Measurements from ENCODE around the gene CDX1.
A peak's percentile ranks its signal among the peaks of the same experiment; 100 is the strongest.

The CDX1 gene

DNA sequence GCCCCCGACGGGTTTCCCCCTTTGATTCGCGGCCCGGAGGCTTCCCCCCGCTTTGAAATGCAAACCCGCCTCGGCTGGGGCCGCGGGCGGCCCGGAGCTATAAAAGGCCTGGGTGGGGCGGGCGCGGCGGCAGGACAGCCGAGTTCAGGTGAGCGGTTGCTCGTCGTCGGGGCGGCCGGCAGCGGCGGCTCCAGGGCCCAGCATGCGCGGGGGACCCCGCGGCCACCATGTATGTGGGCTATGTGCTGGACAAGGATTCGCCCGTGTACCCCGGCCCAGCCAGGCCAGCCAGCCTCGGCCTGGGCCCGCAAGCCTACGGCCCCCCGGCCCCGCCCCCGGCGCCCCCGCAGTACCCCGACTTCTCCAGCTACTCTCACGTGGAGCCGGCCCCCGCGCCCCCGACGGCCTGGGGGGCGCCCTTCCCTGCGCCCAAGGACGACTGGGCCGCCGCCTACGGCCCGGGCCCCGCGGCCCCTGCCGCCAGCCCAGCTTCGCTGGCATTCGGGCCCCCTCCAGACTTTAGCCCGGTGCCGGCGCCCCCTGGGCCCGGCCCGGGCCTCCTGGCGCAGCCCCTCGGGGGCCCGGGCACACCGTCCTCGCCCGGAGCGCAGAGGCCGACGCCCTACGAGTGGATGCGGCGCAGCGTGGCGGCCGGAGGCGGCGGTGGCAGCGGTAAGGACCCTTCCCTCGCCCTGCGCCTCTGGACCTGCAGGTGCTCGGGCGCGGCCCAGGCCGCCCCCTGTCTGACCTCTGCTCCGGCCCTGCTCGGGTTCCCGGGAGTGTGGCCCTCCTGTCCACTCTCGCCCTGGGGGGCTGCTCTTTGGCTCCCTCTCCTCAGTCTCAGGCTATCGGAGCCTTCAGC lies at the start of gene CDX1:
Gene CDX1 (plus strand): TSS at position 129 of the 862 bp plus-strand sequence. CDS start 99 bp downstream, at position 228.
- no peak for DNase-seq (ENCODE audit: low read depth in 1 of 2, low spot score in 1 of 2)

DNA sequence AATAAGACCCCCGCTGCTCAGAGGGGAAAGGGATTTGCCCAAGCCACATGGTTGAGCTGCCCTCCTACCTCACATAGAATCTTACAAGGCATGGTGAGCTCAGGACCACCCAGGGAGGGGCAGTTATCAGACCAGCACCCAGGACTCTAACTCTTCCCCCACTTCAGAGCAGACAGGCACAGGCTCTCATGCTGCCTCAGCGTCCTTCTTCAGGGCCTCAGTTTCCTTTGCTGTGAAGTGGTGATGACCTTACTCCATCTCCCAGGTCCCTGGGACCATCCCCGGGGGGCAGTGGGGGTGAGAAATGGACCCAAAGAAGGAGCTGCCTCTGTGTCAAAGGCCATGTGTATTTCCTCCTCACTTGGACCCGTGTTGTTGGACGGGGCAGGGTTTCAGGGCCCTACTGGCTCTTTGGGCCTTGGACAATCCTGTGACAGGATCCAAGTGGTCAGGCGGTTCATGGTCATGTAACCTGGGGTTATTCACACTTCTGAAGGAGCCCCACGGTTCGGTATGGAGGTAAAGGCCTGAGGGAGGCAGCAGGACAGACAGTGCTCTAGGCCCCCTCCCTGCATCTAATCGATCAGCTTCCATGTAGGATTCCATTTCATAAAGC lies 48.5 kb upstream of the CDX1 start:
- no peak for DNase-seq (ENCODE audit: low read depth in 1 of 2, low spot score in 1 of 2)

GRCh38 chr5:150118561-150119229 lies 47.9 kb upstream of the CDX1 start:
- no peak for DNase-seq (ENCODE audit: low read depth in 1 of 2, low spot score in 1 of 2)

DNA sequence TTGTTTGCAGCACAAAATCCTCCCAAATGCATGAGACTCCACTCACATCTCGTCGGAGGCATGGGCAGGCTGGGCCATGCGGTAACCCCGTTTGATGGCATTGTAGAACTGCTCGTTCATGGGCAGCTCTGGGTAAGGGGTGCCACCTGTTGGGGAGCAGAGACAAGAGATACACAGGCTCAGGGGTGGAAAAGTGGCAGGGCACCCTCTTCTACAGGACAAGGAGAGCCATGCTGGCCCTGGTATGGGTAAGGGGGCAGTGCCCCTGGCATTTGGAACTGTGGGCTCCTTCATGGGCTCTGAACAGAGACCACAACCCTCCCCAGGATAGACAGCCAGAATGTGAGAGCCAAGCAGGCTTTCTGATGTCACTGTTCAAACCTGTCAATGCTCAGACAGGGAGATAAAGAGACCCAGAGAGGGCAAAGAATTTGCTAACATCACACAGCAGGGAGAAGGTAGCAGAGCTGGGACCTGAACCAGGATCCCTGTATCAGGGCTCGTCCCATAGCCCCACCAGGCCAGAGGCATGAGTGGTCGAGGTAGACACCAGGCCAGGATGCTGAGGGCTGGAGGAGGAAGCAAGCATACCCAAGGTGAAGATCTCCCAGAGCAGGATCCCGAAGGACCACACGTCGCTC lies 47.0 kb upstream of the CDX1 start:
- DNase-seq (ENCODE audit: low read depth in 1 of 2, low spot score in 1 of 2), result no peak

GRCh38 chr5:150120062-150120441 lies 46.5 kb upstream of the CDX1 start:
- DNase-seq (ENCODE audit: low read depth in 1 of 2, low spot score in 1 of 2), result no peak

GRCh38 chr5:150120617-150121447 lies 45.7 kb upstream of the CDX1 start:
- no peak for DNase-seq (ENCODE audit: low read depth in 1 of 2, low spot score in 1 of 2)

- DNase-seq (ENCODE audit: low read depth in 1 of 2, low spot score in 1 of 2), result no peak
Observed at GRCh38 chr5:150121448-150122157, 45.0 kb upstream of the CDX1 start.

DNA sequence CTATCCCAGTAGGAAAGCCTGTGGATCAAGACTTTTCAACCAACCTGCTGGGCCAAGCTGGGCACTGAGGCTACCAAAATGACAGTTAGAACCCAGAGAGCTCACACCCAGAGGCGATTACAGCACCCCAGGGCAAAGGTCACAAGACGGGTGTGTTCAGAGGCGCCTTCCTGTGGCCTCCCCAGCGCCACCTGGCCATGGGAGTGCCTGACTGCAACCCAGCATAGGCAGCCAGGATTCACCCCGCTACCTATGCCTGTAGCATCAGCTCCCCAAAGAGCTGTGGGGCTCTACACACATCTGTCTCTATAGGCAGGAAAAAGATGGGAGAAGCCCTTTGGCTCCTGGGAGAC lies 44.4 kb upstream of the CDX1 start:
- no peak for DNase-seq (ENCODE audit: low read depth in 1 of 2, low spot score in 1 of 2)

GRCh38 chr5:150122536-150123481 lies 43.8 kb upstream of the CDX1 start:
- no peak for DNase-seq (ENCODE audit: low read depth in 1 of 2, low spot score in 1 of 2)

DNA sequence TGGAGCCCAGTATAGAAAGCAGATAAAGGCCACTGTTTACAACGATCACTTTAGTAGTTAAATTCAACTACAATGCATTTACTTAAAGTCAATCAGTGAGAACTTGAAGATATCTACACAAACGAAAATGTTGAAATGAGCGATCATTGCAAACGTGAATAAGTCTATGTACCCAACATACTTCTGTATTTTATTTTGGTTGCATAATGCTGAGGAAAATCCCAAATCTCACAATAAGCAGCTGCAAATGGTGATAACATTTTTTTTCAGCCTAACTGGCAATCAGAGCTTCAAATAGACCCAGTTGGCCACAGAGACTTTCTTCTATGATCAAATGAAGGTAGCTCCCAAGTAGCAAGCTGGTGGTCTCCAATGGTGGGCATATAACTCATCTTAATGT lies 43.0 kb upstream of the CDX1 start:
- DNase-seq (ENCODE audit: low read depth in 1 of 2, low spot score in 1 of 2), result no peak

- DNase-seq (ENCODE audit: low read depth in 1 of 2, low spot score in 1 of 2), result no peak
Observed at GRCh38 chr5:150124111-150124557, 42.4 kb upstream of the CDX1 start.

DNA sequence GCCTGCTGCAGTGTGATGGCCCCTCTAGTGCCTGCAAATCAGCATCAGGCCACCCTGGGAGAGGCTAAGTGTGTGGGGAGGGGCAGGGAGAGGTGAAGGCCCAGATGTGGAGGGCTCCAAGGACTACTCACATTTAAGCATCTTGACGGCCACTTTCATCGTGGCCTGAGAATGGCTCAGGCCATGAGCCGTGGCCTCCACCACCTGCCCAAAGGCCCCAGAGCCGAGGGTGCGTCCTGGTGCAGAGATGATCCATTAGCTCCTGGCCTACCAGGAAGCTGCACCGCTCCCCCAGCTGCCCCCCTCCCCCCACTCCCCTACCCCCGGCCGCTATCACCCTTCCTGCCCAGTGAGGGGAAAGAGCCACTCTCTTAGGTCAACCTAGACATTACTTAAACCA lies 42.0 kb upstream of the CDX1 start:
- DNase-seq (ENCODE audit: low read depth in 1 of 2, low spot score in 1 of 2), result no peak

DNA sequence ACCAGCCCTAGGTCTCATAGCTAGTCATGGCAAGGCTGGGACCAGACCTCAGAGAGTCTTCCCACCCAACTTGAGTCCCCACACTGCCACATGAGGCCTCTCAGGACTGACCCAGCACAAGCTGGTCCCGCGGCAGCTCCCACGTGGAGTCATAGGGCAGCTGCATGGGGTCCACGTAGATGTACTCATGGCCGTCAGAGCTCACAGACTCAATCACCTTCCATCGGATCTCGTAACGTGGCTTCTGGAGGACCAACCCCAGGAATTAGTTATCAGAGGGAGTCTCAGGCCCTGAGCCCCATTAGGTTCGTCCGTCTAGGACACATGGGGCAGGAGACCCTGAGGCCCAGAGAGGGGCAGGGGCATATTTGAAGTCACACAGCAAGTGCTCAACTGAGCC lies 41.2 kb upstream of the CDX1 start:
- no peak for DNase-seq (ENCODE audit: low read depth in 1 of 2, low spot score in 1 of 2)

- no peak for DNase-seq (ENCODE audit: low read depth in 1 of 2, low spot score in 1 of 2)
Observed at GRCh38 chr5:150126199-150126920, 40.2 kb upstream of the CDX1 start.

- no peak for DNase-seq (ENCODE audit: low read depth in 1 of 2, low spot score in 1 of 2)
Observed at GRCh38 chr5:150126921-150127265, 39.7 kb upstream of the CDX1 start.

DNA sequence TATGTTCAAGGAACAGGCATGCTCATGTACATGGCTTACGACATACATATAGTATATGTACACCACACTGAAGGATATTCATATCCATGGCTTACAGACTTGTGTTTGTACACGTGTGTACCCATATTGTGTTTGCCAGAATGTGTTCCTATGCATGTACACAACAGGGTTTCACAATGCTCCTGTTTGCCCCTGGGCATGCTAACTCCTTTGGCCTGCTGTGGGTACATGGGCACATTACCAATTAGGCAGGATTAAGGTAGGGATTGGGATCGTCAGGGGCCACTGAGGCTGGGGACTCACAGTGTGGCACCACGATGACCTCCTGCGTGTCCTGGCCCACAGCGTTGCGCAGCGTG lies 37.1 kb upstream of the CDX1 start:
- DNase-seq (ENCODE audit: low read depth in 1 of 2, low spot score in 1 of 2), result no peak

- DNase-seq (ENCODE audit: low read depth in 1 of 2, low spot score in 1 of 2), result peak in 1 of 2 donors; percentile 4
Observed at GRCh38 chr5:150129813-150130492, 36.6 kb upstream of the CDX1 start.

DNA sequence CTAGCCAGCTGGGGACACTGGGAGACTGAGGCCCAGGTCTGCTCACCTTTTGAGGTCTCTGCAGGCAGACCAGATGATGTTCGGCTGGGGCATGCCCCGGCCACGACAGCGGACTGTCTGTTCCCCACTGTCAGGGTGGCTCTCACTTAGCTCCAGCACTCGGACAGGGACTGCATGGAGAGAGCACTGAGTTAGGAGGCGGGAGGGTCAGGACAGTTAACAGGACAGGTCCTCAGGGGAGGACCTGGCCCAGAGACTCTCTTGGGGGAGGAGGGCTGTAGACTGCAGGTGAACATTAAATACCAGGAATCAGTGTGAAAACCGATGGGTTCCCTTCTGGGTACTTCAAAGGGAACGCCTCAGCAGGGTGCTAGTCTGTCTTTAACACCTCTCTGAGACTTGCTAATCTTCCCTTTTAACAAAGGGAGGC lies 36.1 kb upstream of the CDX1 start:
- no peak for DNase-seq (ENCODE audit: low read depth in 1 of 2, low spot score in 1 of 2)
